Measurements from ENCODE around the gene MARCHF10.

- no peak for TF ChIP-seq CTCF (conservative IDR thresholded peaks at IDR 0.05; ENCODE audit: low read depth, low read length)
- no peak for TF ChIP-seq ELK1 (IDR thresholded peaks at IDR 0.05; ENCODE audit: borderline replicate concordance, low read depth, low read length)
- no peak for TF ChIP-seq POLR2A (IDR thresholded peaks at IDR 0.05; ENCODE audit: low read depth, low read length)
- no peak for TF ChIP-seq FOS (IDR thresholded peaks at IDR 0.05; ENCODE audit: low read depth, low read length)
- TF ChIP-seq CHD1 (IDR thresholded peaks at IDR 0.05; ENCODE audit: low read depth, low read length) = no peak
- no peak for TF ChIP-seq RAD21 (IDR thresholded peaks at IDR 0.05; ENCODE audit: low read length)
- TF ChIP-seq CEBPB (IDR thresholded peaks at IDR 0.05; ENCODE audit: low read depth, low read length) = no peak
- TF ChIP-seq RCOR1 (IDR thresholded peaks at IDR 0.05; ENCODE audit: insufficient replicate concordance, low read length) = no peak
- no peak for TF ChIP-seq USF2 (IDR thresholded peaks at IDR 0.05; ENCODE audit: low read depth, low read length)
- no peak for TF ChIP-seq RFX5 (IDR thresholded peaks at IDR 0.05; ENCODE audit: low read depth, low read length)
- TF ChIP-seq SMC3 (IDR thresholded peaks at IDR 0.05; ENCODE audit: low read depth, low read length) = no peak
- TF ChIP-seq MAFK (IDR thresholded peaks at IDR 0.05; ENCODE audit: low read depth, low read length) = no peak
These were observed 4.1 kb downstream of the MARCHF10 start for GRCh38 chr17:62804025-62804424.

All from IMR-90 (cell line).